ENCODE results near the gene ATP6AP1.

ATP6AP1 gene, protein sequence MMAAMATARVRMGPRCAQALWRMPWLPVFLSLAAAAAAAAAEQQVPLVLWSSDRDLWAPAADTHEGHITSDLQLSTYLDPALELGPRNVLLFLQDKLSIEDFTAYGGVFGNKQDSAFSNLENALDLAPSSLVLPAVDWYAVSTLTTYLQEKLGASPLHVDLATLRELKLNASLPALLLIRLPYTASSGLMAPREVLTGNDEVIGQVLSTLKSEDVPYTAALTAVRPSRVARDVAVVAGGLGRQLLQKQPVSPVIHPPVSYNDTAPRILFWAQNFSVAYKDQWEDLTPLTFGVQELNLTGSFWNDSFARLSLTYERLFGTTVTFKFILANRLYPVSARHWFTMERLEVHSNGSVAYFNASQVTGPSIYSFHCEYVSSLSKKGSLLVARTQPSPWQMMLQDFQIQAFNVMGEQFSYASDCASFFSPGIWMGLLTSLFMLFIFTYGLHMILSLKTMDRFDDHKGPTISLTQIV

DNA sequence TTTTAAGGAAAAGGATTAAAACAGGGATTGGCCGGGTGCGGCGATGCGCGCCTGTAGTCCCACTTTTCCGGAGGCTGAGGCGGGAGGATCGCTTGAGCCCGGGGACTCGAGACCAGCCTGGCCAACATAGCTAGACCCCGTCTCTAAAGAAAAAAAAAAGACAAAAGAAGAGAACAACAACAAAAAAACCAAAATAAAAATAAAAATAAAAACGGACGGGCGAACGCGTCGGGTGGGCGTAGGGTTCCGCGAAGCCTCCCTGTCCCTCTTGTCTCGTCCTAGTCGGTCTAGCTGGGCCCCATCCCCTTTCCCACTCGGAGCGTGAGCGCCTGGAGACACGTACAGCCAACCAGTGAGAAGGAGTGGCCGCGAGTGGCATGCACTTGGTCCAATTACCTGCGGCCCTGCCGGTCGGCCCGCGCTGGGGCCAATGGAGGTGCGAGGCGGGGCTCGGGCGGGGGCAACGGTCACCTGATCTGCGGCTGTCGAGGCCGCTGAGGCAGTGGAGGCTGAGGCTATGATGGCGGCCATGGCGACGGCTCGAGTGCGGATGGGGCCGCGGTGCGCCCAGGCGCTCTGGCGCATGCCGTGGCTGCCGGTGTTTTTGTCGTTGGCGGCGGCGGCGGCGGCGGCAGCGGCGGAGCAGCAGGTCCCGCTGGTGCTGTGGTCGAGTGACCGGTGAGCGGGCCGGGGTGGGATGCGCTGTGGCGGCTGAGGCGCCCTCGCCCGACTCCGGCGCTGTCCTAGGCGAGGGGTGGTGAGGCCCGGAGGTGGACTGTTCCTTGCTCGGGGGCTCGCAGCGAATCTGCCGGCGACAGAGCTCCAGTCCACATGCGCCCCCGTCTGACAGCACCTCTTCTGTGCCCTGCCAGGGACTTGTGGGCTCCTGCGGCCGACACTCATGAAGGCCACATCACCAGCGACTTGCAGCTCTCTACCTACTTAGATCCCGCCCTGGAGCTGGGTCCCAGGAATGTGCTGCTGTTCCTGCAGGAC, at the start of gene ATP6AP1:
Gene ATP6AP1 (plus strand): TSS at position 502 of the 996 bp plus-strand sequence. CDS start 16 bp downstream, at position 518.
- Histone ChIP-seq H3K4me3 (ENCODE audit: insufficient read depth, low read length, poor library complexity, severe bottlenecking) (peak within 1 kb of the TSS; percentile 67), H2AFZ (ENCODE audit: low read depth, low read length, severe bottlenecking) (peak within 1 kb of the TSS; percentile 89), H3K36me3 (ENCODE audit: low read length) (no peaks in the 10 kb centered on the region), H3K27ac (ENCODE audit: low read depth, low read length) (peak within 1 kb of the TSS; percentile 36), H3K79me2 (ENCODE audit: insufficient read depth, low read length) (peaks cover 9% of the 10 kb centered on the region; the same call in 1 of the 2 replicates), H3K27me3 (ENCODE audit: low read length) (no peaks in the 10 kb centered on the region), H3K4me2 (ENCODE audit: low read depth, low read length, poor library complexity, severe bottlenecking) (peak within 1 kb of the TSS; percentile 83), H3K9ac (ENCODE audit: low read length) (peak within 1 kb of the TSS; percentile 78), H3F3A (ENCODE audit: insufficient read depth) (no peaks in the 10 kb centered on the region), H3K9me3 (ENCODE audit: insufficient read depth, low read length) (no peaks in the 10 kb centered on the region), H3K9me2 (replicated peaks; ENCODE audit: insufficient read depth, low read length) (no peaks in the 10 kb centered on the region), H4K20me1 (ENCODE audit: low read depth, low read length) (no peaks in the 10 kb centered on the region)
- TF ChIP-seq EZH2phosphoT487 (conservative IDR thresholded peaks at IDR 0.05; ENCODE audit: low read length) = no peak
- TF ChIP-seq, protein P1, sequence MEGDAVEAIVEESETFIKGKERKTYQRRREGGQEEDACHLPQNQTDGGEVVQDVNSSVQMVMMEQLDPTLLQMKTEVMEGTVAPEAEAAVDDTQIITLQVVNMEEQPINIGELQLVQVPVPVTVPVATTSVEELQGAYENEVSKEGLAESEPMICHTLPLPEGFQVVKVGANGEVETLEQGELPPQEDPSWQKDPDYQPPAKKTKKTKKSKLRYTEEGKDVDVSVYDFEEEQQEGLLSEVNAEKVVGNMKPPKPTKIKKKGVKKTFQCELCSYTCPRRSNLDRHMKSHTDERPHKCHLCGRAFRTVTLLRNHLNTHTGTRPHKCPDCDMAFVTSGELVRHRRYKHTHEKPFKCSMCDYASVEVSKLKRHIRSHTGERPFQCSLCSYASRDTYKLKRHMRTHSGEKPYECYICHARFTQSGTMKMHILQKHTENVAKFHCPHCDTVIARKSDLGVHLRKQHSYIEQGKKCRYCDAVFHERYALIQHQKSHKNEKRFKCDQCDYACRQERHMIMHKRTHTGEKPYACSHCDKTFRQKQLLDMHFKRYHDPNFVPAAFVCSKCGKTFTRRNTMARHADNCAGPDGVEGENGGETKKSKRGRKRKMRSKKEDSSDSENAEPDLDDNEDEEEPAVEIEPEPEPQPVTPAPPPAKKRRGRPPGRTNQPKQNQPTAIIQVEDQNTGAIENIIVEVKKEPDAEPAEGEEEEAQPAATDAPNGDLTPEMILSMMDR (IDR thresholded peaks at IDR 0.05; ENCODE audit: insufficient read depth, low read length, poor library complexity, severe bottlenecking) = no peak

DNA sequence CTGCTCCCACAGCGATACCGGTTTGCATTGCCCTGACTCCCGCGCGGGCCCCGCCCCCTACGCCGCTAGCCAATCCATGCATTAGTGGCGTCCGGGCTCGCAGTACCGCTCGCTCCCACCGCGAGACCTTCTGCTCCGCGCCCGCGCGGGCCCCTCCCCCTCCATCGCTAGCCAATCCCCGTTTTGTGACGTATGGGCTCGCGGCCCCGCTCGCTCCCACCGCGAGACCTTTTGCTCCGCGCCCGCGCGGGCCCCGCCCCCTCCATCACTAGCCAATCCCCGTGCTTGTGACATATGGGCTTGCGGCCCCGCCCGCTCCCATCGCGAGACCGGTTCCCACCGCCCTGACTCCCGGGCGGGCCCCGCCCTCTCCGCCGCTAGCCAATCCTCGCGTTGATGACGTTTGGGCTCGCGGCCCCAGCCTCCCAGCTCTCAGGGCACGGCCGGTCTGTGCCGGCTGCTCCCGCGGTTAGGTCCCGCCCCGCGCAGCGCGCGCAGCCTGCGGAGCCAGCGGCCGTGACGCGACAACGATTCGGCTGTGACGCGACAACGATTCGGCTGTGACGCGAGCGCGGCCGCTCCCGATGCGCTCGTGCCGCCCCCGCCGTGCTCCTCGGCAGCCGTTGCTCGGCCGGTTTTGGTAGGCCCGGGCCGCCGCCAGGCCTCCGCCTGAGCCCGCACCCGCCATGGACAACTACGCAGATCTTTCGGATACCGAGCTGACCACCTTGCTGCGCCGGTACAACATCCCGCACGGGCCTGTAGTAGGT, 49.5 kb upstream of the ATP6AP1 start, which contains the start of gene EMD:
Gene EMD (plus strand): TSS at position 497 of the 770 bp plus-strand sequence. CDS start 190 bp downstream, at position 687.
- no peaks in the 10 kb centered on the region for H4K20me1 ChIP-seq (ENCODE audit: low read depth, low read length)
- no peaks in the 10 kb centered on the region for H3F3A ChIP-seq (ENCODE audit: insufficient read depth)
- H3K4me3 ChIP-seq (ENCODE audit: insufficient read depth, low read length, poor library complexity, severe bottlenecking) = peak within 1 kb of the TSS; percentile 69
- TF ChIP-seq, protein P1 (IDR thresholded peaks at IDR 0.05; ENCODE audit: insufficient read depth, low read length, poor library complexity, severe bottlenecking) = no peak
- TF ChIP-seq EZH2phosphoT487 (conservative IDR thresholded peaks at IDR 0.05; ENCODE audit: low read length) = no peak
- peak within 1 kb of the TSS; percentile 82 for H3K27ac ChIP-seq (ENCODE audit: low read depth, low read length)
- H3K79me2 ChIP-seq (ENCODE audit: insufficient read depth, low read length) = peaks cover 12% of the 10 kb centered on the region
- no peaks in the 10 kb centered on the region for H3K36me3 ChIP-seq (ENCODE audit: low read length)
- no peaks in the 10 kb centered on the region for H3K9me3 ChIP-seq (ENCODE audit: insufficient read depth, low read length)
- peak within 1 kb of the TSS; percentile 97 for H3K9ac ChIP-seq (ENCODE audit: low read length)
- no peak within 1 kb of the TSS for H2AFZ ChIP-seq (ENCODE audit: low read depth, low read length, severe bottlenecking)
- H3K4me2 ChIP-seq (ENCODE audit: low read depth, low read length, poor library complexity, severe bottlenecking) = peak within 1 kb of the TSS; percentile 76
- no peaks in the 10 kb centered on the region for H3K9me2 ChIP-seq (replicated peaks; ENCODE audit: insufficient read depth, low read length)
- no peaks in the 10 kb centered on the region for H3K27me3 ChIP-seq (ENCODE audit: low read length)

DNA sequence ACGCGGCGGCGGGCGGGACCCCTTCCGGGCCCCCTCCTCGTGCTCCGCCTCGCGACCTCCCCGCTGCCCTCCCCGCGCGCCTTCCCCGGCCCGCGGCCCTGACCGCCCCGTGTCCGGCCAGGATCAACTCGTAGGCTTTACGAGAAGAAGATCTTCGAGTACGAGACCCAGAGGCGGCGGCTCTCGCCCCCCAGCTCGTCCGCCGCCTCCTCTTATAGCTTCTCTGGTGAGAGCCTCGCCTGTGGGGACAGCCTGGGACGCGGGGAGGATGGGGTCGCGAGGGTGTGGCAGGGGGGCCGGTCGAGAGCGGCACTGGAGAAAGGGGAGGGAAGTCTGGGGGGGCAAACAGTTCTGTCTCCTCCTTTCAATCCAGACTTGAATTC, 48.9 kb upstream of the ATP6AP1 start:
- Histone ChIP-seq H3K4me3 (ENCODE audit: insufficient read depth, low read length, poor library complexity, severe bottlenecking) (peak overlapping the region; percentile 69), H3F3A (ENCODE audit: insufficient read depth) (no peaks in the 10 kb centered on the region), H3K9ac (ENCODE audit: low read length) (peak overlapping the region; percentile 97), H3K27me3 (ENCODE audit: low read length) (no peaks in the 10 kb centered on the region), H2AFZ (ENCODE audit: low read depth, low read length, severe bottlenecking) (no peak overlapping the region), H3K9me3 (ENCODE audit: insufficient read depth, low read length) (no peaks in the 10 kb centered on the region), H3K9me2 (replicated peaks; ENCODE audit: insufficient read depth, low read length) (no peaks in the 10 kb centered on the region), H4K20me1 (ENCODE audit: low read depth, low read length) (no peaks in the 10 kb centered on the region), H3K79me2 (ENCODE audit: insufficient read depth, low read length) (peaks cover 12% of the 10 kb centered on the region), H3K4me2 (ENCODE audit: low read depth, low read length, poor library complexity, severe bottlenecking) (peak overlapping the region; percentile 76), H3K27ac (ENCODE audit: low read depth, low read length) (peak overlapping the region; percentile 59), H3K36me3 (ENCODE audit: low read length) (no peaks in the 10 kb centered on the region)
- TF ChIP-seq EZH2phosphoT487 (conservative IDR thresholded peaks at IDR 0.05; ENCODE audit: low read length) = no peak
- TF ChIP-seq, protein P1 (IDR thresholded peaks at IDR 0.05; ENCODE audit: insufficient read depth, low read length, poor library complexity, severe bottlenecking) = no peak
